Mucosa of stomach (tissue), 1 donor: ENCODE measurements around the gene KASH5.
"Not testable (repeated sequence)": the region's sequence is repeated elsewhere in the genome, so short reads cannot be mapped to it uniquely, and the experiment has no call there.

ENCODE experiments used
- H3K27me3 ChIP-seq: one replicate; pipeline ENCODE4 v1.7.0; 2013; ENCODE audit warnings: mild to moderate bottlenecking, low read length; ENCODE audit not compliant: control insufficient read depth, insufficient read depth
- H3K36me3 ChIP-seq: one replicate; pipeline ENCODE4 v1.7.0; 2013; ENCODE audit warnings: low read length; ENCODE audit not compliant: control insufficient read depth, insufficient read depth
- H3K4me1 ChIP-seq: one replicate; pipeline ENCODE4 v1.7.0; 2013; ENCODE audit warnings: mild to moderate bottlenecking, low read length; ENCODE audit not compliant: control insufficient read depth, insufficient read depth
- H3K4me3 ChIP-seq: one replicate; pipeline ENCODE4 v1.7.0; 2013; ENCODE audit warnings: low read length
- H3K9ac ChIP-seq: one replicate; pipeline ENCODE4 v1.7.0; 2013; ENCODE audit warnings: mild to moderate bottlenecking, low read length, moderate library complexity
- H3K9me3 ChIP-seq: one replicate; pipeline ENCODE4 v1.7.0; 2013; ENCODE audit warnings: mild to moderate bottlenecking, low read length, moderate library complexity; ENCODE audit not compliant: control insufficient read depth
- donor health status: Pancreatic carcinoma.

KASH5 gene

GRCh38 chr19:49447485-49448431 lies 59.7 kb downstream of the KASH5 start:
- Histone ChIP-seq H3K4me3 (no peak overlapping the region), H3K4me1 (peaks cover 12% of the 10 kb centered on the region), H3K36me3 (peaks cover 9% of the 10 kb centered on the region), H3K9ac (no peak overlapping the region), H3K27me3 (no peaks in the 10 kb centered on the region), H3K9me3 (no peaks in the 10 kb centered on the region)

DNA sequence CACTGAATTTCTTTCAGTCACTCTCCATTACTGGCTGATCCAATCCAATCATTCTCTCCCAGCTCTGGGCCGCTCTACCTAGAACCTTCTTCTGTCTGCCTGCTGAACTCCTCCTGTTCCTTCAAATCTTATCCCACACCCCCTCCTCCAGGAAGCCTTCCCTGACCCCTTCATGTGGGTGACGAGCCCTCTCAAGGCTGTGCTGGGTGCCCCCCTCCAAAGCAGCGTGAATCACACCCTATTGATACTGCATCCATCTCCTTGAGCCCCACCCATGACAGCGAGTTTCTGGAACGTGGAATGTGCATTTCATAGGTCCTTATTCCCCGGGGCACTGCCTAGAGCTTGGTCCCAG lies 60.4 kb downstream of the KASH5 start:
- H3K4me1 ChIP-seq: peaks cover 12% of the 10 kb centered on the region

GRCh38 chr19:49450405-49450804 lies 62.4 kb downstream of the KASH5 start:
- Histone ChIP-seq H3K4me1 (peaks cover 18% of the 10 kb centered on the region), H3K27me3 (no peaks in the 10 kb centered on the region), H3K9ac (peak overlapping the region; percentile 95), H3K9me3 (no peaks in the 10 kb centered on the region), H3K4me3 (peak overlapping the region; percentile 8), H3K36me3 (peaks cover 9% of the 10 kb centered on the region)

More for the DNA sequence above, 60.4 kb downstream of the KASH5 start:
- peaks cover 9% of the 10 kb centered on the region for H3K36me3 ChIP-seq
- H3K9me3 ChIP-seq: no peaks in the 10 kb centered on the region
- no peak overlapping the region for H3K9ac ChIP-seq
- no peak overlapping the region for H3K4me3 ChIP-seq
- no peaks in the 10 kb centered on the region for H3K27me3 ChIP-seq

DNA sequence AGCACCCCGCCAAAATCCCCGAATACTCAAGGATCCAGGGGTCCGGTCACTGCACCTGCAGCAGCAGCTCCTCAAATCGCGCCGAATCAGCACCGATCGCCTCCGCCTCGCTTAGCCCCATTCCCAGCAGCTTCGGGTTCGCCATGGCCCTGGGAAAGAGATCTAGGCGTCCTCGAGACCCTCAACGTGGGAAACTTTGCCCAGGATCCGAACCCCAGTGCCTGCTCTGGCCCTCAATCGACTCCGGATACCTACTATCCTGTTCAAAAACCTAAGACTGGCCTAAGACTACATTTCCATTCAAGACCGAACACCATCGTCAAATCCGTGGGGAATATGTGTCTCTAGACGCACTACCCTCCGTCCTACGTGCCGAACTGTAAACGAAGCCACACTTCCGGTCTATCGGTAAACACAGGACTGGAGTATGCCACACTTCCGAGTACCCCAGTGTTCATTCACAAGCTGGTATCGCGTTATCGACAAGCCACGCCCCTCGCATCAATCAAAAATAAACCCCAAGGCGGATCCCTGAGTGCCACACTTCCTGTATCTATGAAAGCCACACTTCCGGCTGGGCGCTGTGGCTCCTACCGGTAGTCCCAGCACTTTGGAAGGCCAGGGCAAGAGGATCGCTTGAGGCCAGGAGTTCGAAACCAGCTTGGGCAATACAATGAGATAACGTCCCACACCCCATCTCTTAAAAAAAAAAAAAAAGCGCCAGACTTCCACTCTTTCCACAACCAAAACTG lies 63.6 kb downstream of the KASH5 start, which contains the start of gene PIH1D1:
Gene PIH1D1 (minus strand): TSS at position 385 of the 752 bp plus-strand sequence. CDS start 240 bp downstream, at position 145.
- H3K36me3 ChIP-seq: peaks cover 9% of the 10 kb centered on the region
- H3K4me3 ChIP-seq: peak within 1 kb of the TSS; percentile 99
- H3K9me3 ChIP-seq: no peaks in the 10 kb centered on the region
- no peaks in the 10 kb centered on the region for H3K27me3 ChIP-seq
- H3K4me1 ChIP-seq: peaks cover 18% of the 10 kb centered on the region
- peak within 1 kb of the TSS; percentile 97 for H3K9ac ChIP-seq

DNA sequence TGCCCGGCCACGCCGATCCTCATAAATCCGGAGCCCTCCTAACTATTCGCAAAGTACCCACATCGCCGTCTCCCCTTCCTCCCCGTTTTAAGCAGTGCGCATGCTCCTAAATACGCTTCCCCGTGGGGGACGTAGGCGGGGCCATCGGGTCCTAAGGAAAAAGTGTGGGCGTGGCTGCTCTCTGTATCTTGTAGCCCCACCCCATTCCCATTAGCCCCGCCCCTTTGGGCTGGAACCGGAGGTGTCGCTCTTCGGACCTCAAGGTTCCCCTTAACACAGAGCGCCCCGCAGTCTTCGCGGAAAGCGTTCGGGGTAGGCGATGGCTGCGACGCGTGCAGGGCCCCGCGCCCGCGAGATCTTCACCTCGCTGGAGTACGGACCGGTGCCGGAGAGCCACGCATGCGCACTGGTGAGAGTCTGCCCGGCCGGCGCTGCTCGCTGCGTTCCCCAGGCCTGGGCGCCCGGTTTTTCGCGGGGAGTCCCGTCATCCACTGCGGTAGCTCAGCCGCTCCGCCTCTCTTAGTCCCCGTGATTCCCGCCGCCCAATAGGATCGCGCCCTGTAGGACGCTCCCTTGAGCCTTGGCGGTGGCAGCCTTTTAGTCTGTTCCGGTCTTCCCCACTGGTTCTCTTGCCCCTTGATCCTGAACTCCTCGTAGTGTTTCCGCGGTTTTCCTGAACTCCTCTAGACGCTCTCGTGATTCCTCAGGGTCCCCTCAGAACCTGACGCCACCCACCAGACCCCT lies 65.1 kb downstream of the KASH5 start, which contains the start of gene ALDH16A1:
Gene ALDH16A1 (plus strand): TSS at position 213 of the 744 bp plus-strand sequence. CDS start 107 bp downstream, at position 320.
- no peaks in the 10 kb centered on the region for H3K9me3 ChIP-seq
- H3K36me3 ChIP-seq: peaks cover 9% of the 10 kb centered on the region
- peak within 1 kb of the TSS; percentile 81 for H3K4me3 ChIP-seq

GRCh38 chr19:49453757-49454240 lies 65.8 kb downstream of the KASH5 start:
- H3K36me3 ChIP-seq: peaks cover 7% of the 10 kb centered on the region
- peak overlapping the region; percentile 97 for H3K9ac ChIP-seq
- H3K9me3 ChIP-seq: no peaks in the 10 kb centered on the region
- peak overlapping the region; percentile 81 for H3K4me3 ChIP-seq
- no peaks in the 10 kb centered on the region for H3K27me3 ChIP-seq
- H3K4me1 ChIP-seq: peaks cover 22% of the 10 kb centered on the region

More for the DNA sequence above, 65.1 kb downstream of the KASH5 start, which contains the start of gene ALDH16A1:
- no peaks in the 10 kb centered on the region for H3K27me3 ChIP-seq
- peak within 1 kb of the TSS; percentile 97 for H3K9ac ChIP-seq
- H3K4me1 ChIP-seq: peaks cover 18% of the 10 kb centered on the region

DNA sequence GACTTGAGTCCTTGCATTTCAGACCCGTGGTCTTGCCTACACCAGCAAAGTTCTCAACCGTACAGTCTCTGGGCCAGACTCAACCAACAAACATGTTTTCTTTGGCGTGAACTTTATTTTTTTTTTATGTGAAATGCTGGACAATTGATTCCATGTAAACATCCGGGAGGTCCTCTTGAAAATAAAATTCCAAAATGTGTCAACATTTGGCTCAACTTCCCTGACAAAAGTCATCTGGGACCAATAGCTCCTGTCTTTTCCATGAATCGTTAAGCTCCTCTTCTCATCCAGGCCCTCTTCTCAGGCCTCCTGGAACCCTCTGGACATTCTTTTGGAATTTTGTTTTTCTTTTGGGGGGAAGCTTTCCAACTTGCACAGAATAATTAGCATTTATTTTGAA lies 67.7 kb downstream of the KASH5 start:
- no peak overlapping the region for H3K4me3 ChIP-seq
- no peaks in the 10 kb centered on the region for H3K27me3 ChIP-seq
- no peaks in the 10 kb centered on the region for H3K36me3 ChIP-seq

GRCh38 chr19:49456326-49456725 lies 68.3 kb downstream of the KASH5 start:
- no peak overlapping the region for H3K9ac ChIP-seq
- H3K9me3 ChIP-seq: no peaks in the 10 kb centered on the region
- H3K27me3 ChIP-seq: no peaks in the 10 kb centered on the region
- H3K4me1 ChIP-seq: peaks cover 15% of the 10 kb centered on the region
- H3K36me3 ChIP-seq: no peaks in the 10 kb centered on the region
- no peak overlapping the region for H3K4me3 ChIP-seq

More for the DNA sequence above, 67.7 kb downstream of the KASH5 start:
- Histone ChIP-seq H3K9me3 (no peaks in the 10 kb centered on the region), H3K9ac (no peak overlapping the region), H3K4me1 (peaks cover 19% of the 10 kb centered on the region)

- H3K27me3 ChIP-seq: no peaks in the 10 kb centered on the region
- H3K4me3 ChIP-seq: no peak overlapping the region
- peaks cover 11% of the 10 kb centered on the region for H3K4me1 ChIP-seq
- H3K36me3 ChIP-seq: no peaks in the 10 kb centered on the region
- no peak overlapping the region for H3K9ac ChIP-seq
- H3K9me3 ChIP-seq: no peaks in the 10 kb centered on the region
Measured at GRCh38 chr19:49458567-49458903, 70.5 kb downstream of the KASH5 start.

GRCh38 chr19:49459388-49459787 lies 71.3 kb downstream of the KASH5 start:
- peaks cover 5% of the 10 kb centered on the region for H3K4me1 ChIP-seq
- no peak overlapping the region for H3K9ac ChIP-seq
- H3K4me3 ChIP-seq: no peak overlapping the region
- H3K9me3 ChIP-seq: no peaks in the 10 kb centered on the region
- H3K36me3 ChIP-seq: no peaks in the 10 kb centered on the region
- no peaks in the 10 kb centered on the region for H3K27me3 ChIP-seq

- not testable (repeated sequence) for H3K4me3 ChIP-seq, H3K36me3 ChIP-seq, H3K9me3 ChIP-seq, H3K4me1 ChIP-seq, H3K27me3 ChIP-seq, H3K9ac ChIP-seq
Measured at GRCh38 chr19:49461130-49461529, 73.1 kb downstream of the KASH5 start.
